CD4-positive, alpha-beta memory T cell (primary cell): Measurements from ENCODE around the gene LHFPL4. TPM values are rescaled to one million over a fixed set of nuclear protein-coding genes. Genes with fewer than 3 reads are reported as not detected.
A peak's percentile ranks its signal among the peaks of the same experiment; 100 is the strongest.

ENCODE experiments used
- CTCF ChIA-PET: fragments of 350-600 bp; sonication (Branson Sonifier 250); formaldehyde crosslinking; loops from one replicate; lab custom pipeline; 2021; ENCODE audit warnings: inconsistent platforms; ENCODE audit not compliant: partially characterized antibody; lab: Charles Lee
- POLR2A ChIA-PET: fragments of 350-600 bp; sonication (Branson Sonifier 250); formaldehyde crosslinking; loops from one replicate; lab custom pipeline; 2021; ENCODE audit not compliant: partially characterized antibody; lab: Charles Lee
- DNase-seq, 5 donors: peaks; one replicate each; pipeline versions ENCODE4 v3.0.0 to v3.0.0-alpha.2; 2020 to 2022; ENCODE audit warnings: mixed read lengths in 1 of 5
- H3K27ac ChIP-seq: one replicate; pipeline ENCODE4 v1.7.0; 2013; ENCODE audit warnings: low read depth, low read length
- H3K27me3 ChIP-seq: 2 replicates; pipeline ENCODE4 v1.7.0; 2013; ENCODE audit warnings: mild to moderate bottlenecking, low read length, moderate library complexity; ENCODE audit not compliant: insufficient read depth
- H3K36me3 ChIP-seq: 2 replicates; pipeline ENCODE4 v1.7.0; 2013; ENCODE audit warnings: mild to moderate bottlenecking, low read length, moderate library complexity; ENCODE audit not compliant: insufficient read depth
- H3K4me1 ChIP-seq: 2 replicates; pipeline ENCODE4 v1.7.0; 2013; ENCODE audit warnings: mild to moderate bottlenecking, low read length, moderate library complexity; ENCODE audit not compliant: insufficient read depth
- H3K4me3 ChIP-seq, 2 donors: one replicate each; pipeline ENCODE4 v1.7.0; 2013; ENCODE audit warnings: low read length in 2 of 2, mild to moderate bottlenecking in 1 of 2
- H3K9me3 ChIP-seq, 2 donors: one replicate each; pipeline ENCODE4 v1.7.0; 2013; ENCODE audit warnings: low read length in 2 of 2, control low read depth in 1 of 2; ENCODE audit not compliant: control insufficient read depth in 1 of 2
- H3K27ac Mint-ChIP-seq, 7 donors: one replicate each; pipeline ENCODE4 v1.8.0; 2020 to 2021; ENCODE audit warnings: mixed read lengths in 7 of 7, mild to moderate bottlenecking in 6 of 7, inconsistent platforms in 3 of 7, moderate library complexity in 3 of 7
- H3K27me3 Mint-ChIP-seq, 2 donors: one replicate each; pipeline ENCODE4 v1.8.0; 2020 to 2021; ENCODE audit warnings: mixed read lengths in 2 of 2
- H3K36me3 Mint-ChIP-seq, 2 donors: one replicate each; pipeline ENCODE4 v1.8.0; 2020 to 2021; ENCODE audit warnings: mixed read lengths in 2 of 2, inconsistent platforms in 1 of 2, mild to moderate bottlenecking in 1 of 2
- H3K4me1 Mint-ChIP-seq, 4 donors: one replicate each; pipeline ENCODE4 v1.8.0; 2020 to 2021; ENCODE audit warnings: mixed read lengths in 4 of 4, mild to moderate bottlenecking in 1 of 4
- H3K4me3 Mint-ChIP-seq, 8 donors: one replicate each; pipeline ENCODE4 v1.8.0; 2020 to 2021; ENCODE audit warnings: mixed read lengths in 8 of 8, mild to moderate bottlenecking in 7 of 8, moderate library complexity in 6 of 8, inconsistent platforms in 3 of 8
- H3K9me3 Mint-ChIP-seq, 8 donors: one replicate each; pipeline ENCODE4 v1.8.0; 2020 to 2021; ENCODE audit warnings: mixed read lengths in 8 of 8, mild to moderate bottlenecking in 5 of 8, inconsistent platforms in 3 of 8, moderate library complexity in 1 of 8
- intact Hi-C: fragments of 100-400 bp; cut with micrococcal nuclease; formaldehyde crosslinking; loops from one replicate; pipeline ENCODE4 v1.15.1; 2023
- polyA plus RNA-seq, 2 donors: library from polyadenylated mRNA; unstranded; fragments of 300-500 nt; fragmentation: Illumina TruSeq; gene quantifications; one replicate each; pipeline ENCODE4 v1.2.3, GENCODE V29; 2021
- total RNA-seq, 2 experiments: library from RNA; stranded (reverse); gene quantifications; one replicate each; pipeline ENCODE4 v1.2.3, GENCODE V29; 2021

The LHFPL4 gene
- total and polyA plus RNA-seq, 4 experiments from 2014 or later = 0.33 TPM; not detected in 3

DNA sequence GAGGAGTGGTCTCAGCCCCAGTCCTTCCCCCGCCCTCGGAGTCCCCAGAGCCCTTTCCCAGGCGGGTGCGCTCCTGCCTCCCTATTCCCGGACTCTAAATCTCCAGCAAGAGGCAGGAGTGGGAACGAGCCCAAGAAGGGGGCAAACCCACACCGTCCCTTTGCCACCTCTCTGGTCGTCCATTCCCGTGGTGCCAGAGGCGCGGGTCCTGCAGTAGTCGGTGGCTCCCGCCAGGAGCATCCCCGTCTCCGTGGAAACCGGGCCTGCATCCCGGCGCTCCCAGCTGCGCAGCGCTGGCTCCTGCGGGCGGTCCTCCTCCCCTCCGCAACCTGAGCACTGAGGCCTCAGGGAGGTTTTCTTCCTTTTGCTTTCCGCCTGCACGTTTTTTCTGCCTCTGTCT lies 44.8 kb downstream of the LHFPL4 start:
- H3K36me3 Mint-ChIP-seq = no peaks in the 10 kb centered on the region
- H3K9me3 ChIP-seq = no peaks in the 10 kb centered on the region
- peaks cover 0 to 2% (median 0%) of the 10 kb centered on the region in 4 donors for H3K4me1 Mint-ChIP-seq
- no peaks in the 10 kb centered on the region for H3K4me1 ChIP-seq
- H3K4me3 ChIP-seq = no peak overlapping the region
- no peaks in the 10 kb centered on the region for H3K9me3 Mint-ChIP-seq
- no peaks in the 10 kb centered on the region for H3K27me3 ChIP-seq
- H3K27me3 Mint-ChIP-seq = peaks cover 13 to 26% of the 10 kb centered on the region in 2 donors
- no peak overlapping the region for H3K27ac Mint-ChIP-seq
- ChIA-PET CTCF (no interaction called here), POLR2A (no interaction called here)
- H3K36me3 ChIP-seq = no peaks in the 10 kb centered on the region
- no peak overlapping the region for H3K27ac ChIP-seq
- H3K4me3 Mint-ChIP-seq = no peak overlapping the region
- no peak for DNase-seq
- intact Hi-C loops = no loop called here

DNA sequence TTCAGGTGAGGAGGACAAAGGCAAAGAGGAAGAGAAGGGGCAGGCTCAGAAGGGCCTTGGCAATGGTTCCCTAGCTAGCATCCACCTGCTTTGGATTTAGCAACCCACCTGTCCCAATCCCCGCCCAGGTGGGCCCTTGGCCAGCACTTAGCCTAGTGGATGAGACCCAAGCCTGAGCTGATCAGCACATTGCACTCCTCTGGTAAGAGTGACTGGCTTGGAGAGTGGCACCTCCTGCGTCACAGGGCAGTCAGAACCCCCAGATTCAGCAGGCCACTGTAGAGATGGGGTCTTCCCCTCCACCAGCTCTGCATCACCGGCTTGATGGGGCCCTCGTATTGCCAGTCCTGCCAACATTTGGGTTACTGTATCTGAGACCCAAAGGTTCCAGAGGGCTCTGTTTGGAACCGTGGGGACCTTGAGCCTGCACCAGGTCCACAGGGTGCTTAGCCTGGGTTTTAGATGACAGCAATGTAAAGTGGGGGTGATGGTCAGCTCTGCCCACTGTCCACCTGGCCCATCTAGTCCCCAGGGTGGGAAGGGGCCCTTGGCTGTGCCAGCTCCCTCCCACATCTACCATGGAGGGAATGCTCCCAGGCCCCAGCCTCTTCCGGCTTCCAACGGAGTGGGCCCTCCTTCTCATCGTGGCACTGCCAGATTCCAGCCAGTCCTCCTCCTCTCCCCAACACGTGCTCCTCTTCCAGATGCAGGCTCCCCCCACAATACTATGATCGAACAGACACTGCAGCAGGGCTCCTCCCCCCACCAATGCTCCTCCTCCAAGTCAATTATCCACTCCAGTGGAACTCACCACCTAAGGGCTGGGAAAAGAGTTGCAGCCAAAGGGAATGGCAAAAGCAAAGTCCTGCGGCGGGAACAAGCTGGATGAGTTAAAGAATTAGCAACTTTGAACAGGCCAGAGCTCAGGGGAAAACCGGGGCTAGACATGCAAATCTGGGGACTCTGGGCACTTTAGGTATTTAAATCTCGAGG lies 45.7 kb downstream of the LHFPL4 start:
- peaks cover 0 to 5% (median 1%) of the 10 kb centered on the region in 4 donors for H3K4me1 Mint-ChIP-seq
- Histone ChIP-seq H3K9me3 (no peaks in the 10 kb centered on the region), H3K36me3 (no peaks in the 10 kb centered on the region), H3K4me3 (no peak overlapping the region), H3K27me3 (no peaks in the 10 kb centered on the region), H3K27ac (no peak overlapping the region), H3K4me1 (no peaks in the 10 kb centered on the region)
- intact Hi-C loops = no loop called here
- H3K36me3 Mint-ChIP-seq = no peaks in the 10 kb centered on the region
- H3K27ac Mint-ChIP-seq = no peak overlapping the region
- DNase-seq = no peak
- ChIA-PET POLR2A (no interaction called here), CTCF (no interaction called here)
- H3K27me3 Mint-ChIP-seq = peaks cover 10 to 29% of the 10 kb centered on the region in 2 donors
- H3K4me3 Mint-ChIP-seq = peak overlapping the region in 1 of 8 donors; percentile 3
- no peaks in the 10 kb centered on the region for H3K9me3 Mint-ChIP-seq

DNA sequence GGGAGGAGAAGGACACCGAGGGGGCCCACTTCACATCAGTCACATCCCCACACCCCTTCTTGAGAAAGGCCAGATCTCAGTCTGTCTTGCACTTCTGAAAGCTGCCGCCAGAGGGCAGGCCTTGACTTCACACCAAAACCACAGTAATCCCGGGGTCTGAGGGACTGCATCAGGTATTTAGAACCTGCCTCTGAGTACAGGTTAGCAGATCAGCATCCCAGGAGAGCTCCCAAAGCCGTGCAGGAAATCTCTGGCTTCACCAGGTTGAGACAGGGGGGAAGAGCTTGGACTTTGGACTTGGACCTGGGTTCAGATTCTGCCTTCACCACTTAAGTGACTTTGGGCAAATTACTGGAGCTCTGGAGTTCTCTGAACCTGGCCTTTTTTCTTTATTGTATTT lies 50.3 kb downstream of the LHFPL4 start:
- no peaks in the 10 kb centered on the region for H3K9me3 Mint-ChIP-seq
- Histone ChIP-seq H3K4me3 (no peak overlapping the region), H3K36me3 (no peaks in the 10 kb centered on the region), H3K27me3 (peaks cover 17% of the 10 kb centered on the region), H3K4me1 (peaks cover 13% of the 10 kb centered on the region), H3K9me3 (no peaks in the 10 kb centered on the region), H3K27ac (no peak overlapping the region)
- intact Hi-C loops = loop anchor here (1.0 kb wide), 1 partner anchor 150 kb away; no protein-coding TSS in a partner anchor
- CTCF ChIA-PET = interaction anchor here (0.6 to 3.8 kb wide), 15 partner anchors 8 to 1236 kb away, joined by 3 to 19 read pairs (median 6); partner anchors contain the start of genes EMC3 and MTMR14
- no peak overlapping the region for H3K4me3 Mint-ChIP-seq
- H3K4me1 Mint-ChIP-seq = peaks cover 2 to 14% (median 6%) of the 10 kb centered on the region in 4 donors
- POLR2A ChIA-PET = no interaction called here
- H3K36me3 Mint-ChIP-seq = no peaks in the 10 kb centered on the region
- H3K27me3 Mint-ChIP-seq = peaks cover 20 to 26% of the 10 kb centered on the region in 2 donors
- no peak overlapping the region for H3K27ac Mint-ChIP-seq
- DNase-seq = peak; percentile 51 to 64 (median 60)

DNA sequence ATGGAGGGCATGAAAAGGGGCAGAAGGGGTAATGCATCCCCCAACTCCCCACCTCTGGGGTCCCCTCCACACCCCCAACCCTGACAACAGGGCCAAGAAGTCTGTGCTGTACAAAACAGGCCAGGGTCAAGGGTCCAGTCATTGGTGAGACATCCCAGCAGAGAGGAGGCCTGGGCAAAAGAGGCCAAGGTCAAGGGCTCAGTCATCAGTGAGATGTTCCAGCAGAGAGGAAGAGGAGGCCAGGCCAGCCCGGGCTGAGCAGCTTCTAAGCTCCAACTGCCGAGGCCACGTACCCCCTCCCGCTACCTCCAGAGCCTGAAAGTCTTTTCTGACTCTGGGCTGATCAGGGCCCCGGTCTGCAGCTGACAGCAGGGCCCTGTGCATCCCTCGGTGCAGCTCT lies 52.4 kb downstream of the LHFPL4 start:
- Mint-ChIP-seq H3K36me3 (no peaks in the 10 kb centered on the region), H3K4me1 (peaks cover 2 to 14% (median 6%) of the 10 kb centered on the region in 4 donors), H3K27me3 (peaks cover 18 to 20% of the 10 kb centered on the region in 2 donors), H3K27ac (no peak overlapping the region), H3K4me3 (no peak overlapping the region), H3K9me3 (no peaks in the 10 kb centered on the region)
- no peak for DNase-seq
- peaks cover 17% of the 10 kb centered on the region for H3K27me3 ChIP-seq
- intact Hi-C loops = no loop called here
- ChIA-PET CTCF (interaction anchor here (0.9 to 2.8 kb wide), 5 partner anchors 9 to 226 kb away, joined by 3 to 14 read pairs (median 6); no protein-coding TSS in a partner anchor), POLR2A (no interaction called here)
- H3K27ac ChIP-seq = no peak overlapping the region
- peaks cover 13% of the 10 kb centered on the region for H3K4me1 ChIP-seq
- no peak overlapping the region for H3K4me3 ChIP-seq
- H3K9me3 ChIP-seq = no peaks in the 10 kb centered on the region
- H3K36me3 ChIP-seq = no peaks in the 10 kb centered on the region

DNA sequence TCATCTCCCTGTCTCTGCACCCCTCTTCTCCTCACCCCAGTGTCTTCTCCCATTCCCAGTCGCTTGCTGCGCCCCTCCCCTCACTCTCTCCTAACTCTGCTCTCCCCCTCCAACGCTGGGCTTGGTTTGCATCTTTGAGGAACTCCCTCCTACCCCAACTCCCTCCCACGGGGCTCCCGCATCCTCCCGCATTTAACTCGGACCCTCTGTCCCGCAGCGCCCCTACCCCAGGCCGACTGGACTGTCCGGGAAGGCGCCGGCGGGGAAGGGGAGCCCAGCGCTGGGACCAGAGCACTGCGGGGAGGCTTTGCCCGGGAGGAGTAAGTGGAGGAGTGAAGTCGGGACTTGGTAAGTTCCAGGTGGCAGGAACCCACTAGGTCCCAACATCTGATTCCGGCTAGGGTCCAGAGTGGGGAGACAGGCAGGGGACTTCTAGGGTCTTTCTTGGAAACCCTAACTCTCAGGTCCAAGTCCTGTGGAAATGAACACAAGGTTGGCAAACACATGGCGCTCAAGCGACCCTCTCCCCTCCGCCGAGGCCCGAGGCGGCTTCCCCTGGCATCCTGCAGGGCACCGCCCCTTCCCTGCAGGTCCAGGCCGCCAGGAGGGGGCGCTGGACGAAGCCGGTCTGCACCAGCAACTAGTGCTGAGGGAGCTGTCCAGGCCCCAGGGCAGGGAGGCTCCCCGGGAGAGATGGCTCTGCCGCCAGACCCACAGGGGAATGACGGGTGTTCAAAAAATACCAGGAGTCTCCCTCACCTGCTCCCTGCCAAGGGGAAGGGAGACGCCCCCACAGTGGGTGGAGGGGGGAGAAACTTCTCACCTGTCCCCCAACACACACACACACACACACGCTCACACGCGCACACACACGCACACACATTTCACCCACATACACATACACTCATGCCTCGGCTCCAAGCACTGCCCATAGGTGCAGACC lies 53.2 kb downstream of the LHFPL4 start:
- peaks cover 17% of the 10 kb centered on the region for H3K27me3 ChIP-seq
- no peaks in the 10 kb centered on the region for H3K9me3 ChIP-seq
- DNase-seq = peak; percentile 44 to 61 (median 55)
- H3K27me3 Mint-ChIP-seq = peaks cover 18 to 20% of the 10 kb centered on the region in 2 donors
- H3K27ac ChIP-seq = no peak overlapping the region
- no peak overlapping the region for H3K4me3 ChIP-seq
- peaks cover 2 to 14% (median 6%) of the 10 kb centered on the region in 4 donors for H3K4me1 Mint-ChIP-seq
- peak overlapping the region in 2 of 7 donors; percentile 52 to 59 for H3K27ac Mint-ChIP-seq
- peaks cover 13% of the 10 kb centered on the region for H3K4me1 ChIP-seq
- POLR2A ChIA-PET = no interaction called here
- CTCF ChIA-PET = interaction anchor here (2.1 to 2.8 kb wide), 2 partner anchors 8 to 15 kb away, joined by 8 to 14 read pairs; no protein-coding TSS in a partner anchor
- no peaks in the 10 kb centered on the region for H3K36me3 ChIP-seq
- intact Hi-C loops = no loop called here
- peak overlapping the region in 5 of 8 donors; percentile 2 to 63 (median 36) for H3K4me3 Mint-ChIP-seq
- H3K36me3 Mint-ChIP-seq = no peaks in the 10 kb centered on the region
- H3K9me3 Mint-ChIP-seq = no peaks in the 10 kb centered on the region

DNA sequence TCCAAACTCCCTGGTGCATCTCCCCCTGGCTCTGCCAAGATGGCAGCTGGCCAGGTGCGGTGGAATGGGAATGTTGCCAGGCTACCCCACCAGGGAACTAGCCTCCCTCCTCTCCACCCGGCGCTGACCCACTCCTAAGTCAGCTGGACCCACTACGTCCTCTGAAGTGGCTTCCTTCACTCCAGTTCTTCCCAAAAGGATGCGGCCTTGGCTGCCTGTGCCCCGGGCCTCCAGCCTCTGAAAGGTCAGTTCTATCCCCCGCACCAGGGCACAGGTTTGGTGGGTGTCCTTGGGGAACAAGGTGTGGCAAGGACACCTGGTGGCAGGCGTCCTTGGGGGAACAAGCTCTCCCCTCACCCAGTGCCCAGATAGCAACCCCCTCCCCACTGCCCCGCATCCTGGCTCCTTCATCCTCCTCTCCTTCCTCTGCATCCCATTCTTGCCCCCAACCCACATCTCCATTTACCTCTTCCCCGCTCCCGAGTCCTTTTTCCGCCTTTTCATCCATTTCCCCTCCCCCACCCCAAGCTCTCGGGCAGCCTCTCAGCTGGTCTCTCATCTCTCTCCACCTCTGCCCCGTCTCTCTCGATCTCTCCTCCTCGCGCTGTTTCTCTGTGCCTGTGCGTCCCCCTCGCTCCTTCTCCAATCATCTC lies 54.0 kb downstream of the LHFPL4 start:
- Histone ChIP-seq H3K9me3 (no peaks in the 10 kb centered on the region), H3K27ac (no peak overlapping the region), H3K27me3 (peaks cover 17% of the 10 kb centered on the region), H3K36me3 (no peaks in the 10 kb centered on the region), H3K4me1 (peaks cover 13% of the 10 kb centered on the region), H3K4me3 (no peak overlapping the region)
- ChIA-PET CTCF (interaction anchor here (2.8 kb wide), 1 partner anchor 14 kb away, joined by 8 read pairs; no protein-coding TSS in a partner anchor), POLR2A (no interaction called here)
- H3K27ac Mint-ChIP-seq = peak overlapping the region in 1 of 7 donors; percentile 68
- peaks cover 0 to 4% of the 10 kb centered on the region in 2 donors for H3K36me3 Mint-ChIP-seq
- peaks cover 2 to 14% (median 6%) of the 10 kb centered on the region in 4 donors for H3K4me1 Mint-ChIP-seq
- intact Hi-C loops = no loop called here
- no peak for DNase-seq
- peaks cover 15 to 20% of the 10 kb centered on the region in 2 donors for H3K27me3 Mint-ChIP-seq
- no peaks in the 10 kb centered on the region for H3K9me3 Mint-ChIP-seq
- peak overlapping the region in 1 of 8 donors; percentile 45 for H3K4me3 Mint-ChIP-seq
